DOHH2 (cell line): ENCODE data around the gene HNF4A.

Experiments
- H3F3A ChIP-seq: fragments of 200-600 bp; sonication (generic), shearing (Covaris generic); 2 replicates; pipeline ENCODE4 v1.6.0; 2016; ENCODE audit warnings: antibody characterized with exemption, mild to moderate bottlenecking; ENCODE audit not compliant: control insufficient read depth, insufficient read depth
- H3K27ac ChIP-seq: fragments of 200-600 bp; sonication (generic); 2 replicates; pipeline ENCODE4 v1.5.1; 2014; ENCODE audit warnings: low read depth, mild to moderate bottlenecking, low read length, moderate library complexity
- H3K27me3 ChIP-seq: fragments of 200-600 bp; sonication (generic); 2 replicates; pipeline ENCODE4 v1.6.1; 2014; ENCODE audit warnings: mild to moderate bottlenecking, low read length, mixed read lengths; ENCODE audit not compliant: control insufficient read depth
- H3K36me3 ChIP-seq: fragments of 200-600 bp; sonication (generic); 2 replicates; pipeline ENCODE4 v1.6.1; 2014; ENCODE audit warnings: mild to moderate bottlenecking, low read length, moderate library complexity, mixed read lengths; ENCODE audit not compliant: control insufficient read depth
- H3K4me1 ChIP-seq: fragments of 200-600 bp; sonication (generic); 2 replicates; pipeline ENCODE4 v1.6.1; 2014; ENCODE audit warnings: mild to moderate bottlenecking, low read length, mixed read lengths; ENCODE audit not compliant: control insufficient read depth
- H3K4me2 ChIP-seq: fragments of 200-600 bp; sonication (generic); 2 replicates; pipeline ENCODE4 v1.6.0; 2014; ENCODE audit warnings: mild to moderate bottlenecking, low read length, moderate library complexity
- H3K4me3 ChIP-seq: fragments of 200-600 bp; sonication (generic); 2 replicates; pipeline ENCODE4 v1.5.1; 2014; ENCODE audit warnings: mild to moderate bottlenecking, low read length, mixed read lengths
- H3K79me2 ChIP-seq: fragments of 200-600 bp; sonication (generic); 2 replicates; pipeline ENCODE4 v1.6.1; 2014; ENCODE audit warnings: mild to moderate bottlenecking, low read length, mixed read lengths; ENCODE audit not compliant: control insufficient read depth
- H3K9me2 ChIP-seq: fragments of 200-600 bp; sonication (generic); replicated peaks from 2 replicates; pipeline ENCODE4 v1.6.1; 2014; ENCODE audit warnings: mild to moderate bottlenecking, low read length, mixed read lengths; ENCODE audit not compliant: control insufficient read depth
- H3K9me3 ChIP-seq: fragments of 200-600 bp; sonication (generic); 2 replicates; pipeline ENCODE4 v1.6.1; 2014; ENCODE audit warnings: antibody characterized with exemption, low read length, mixed read lengths; ENCODE audit not compliant: control insufficient read depth, insufficient read depth
- H4K20me1 ChIP-seq: fragments of 200-600 bp; sonication (generic); 2 replicates; pipeline ENCODE4 v1.6.0; 2014; ENCODE audit warnings: low read depth, mild to moderate bottlenecking, antibody characterized with exemption, low read length, moderate library complexity; ENCODE audit not compliant: control insufficient read depth, insufficient read depth
- EZH2phosphoT487 ChIP-seq: fragments of 200-600 bp; sonication (generic); IDR thresholded peaks from 2 replicates; pipeline ENCODE4 v1.6.1; 2017; ENCODE audit warnings: borderline replicate concordance, mild to moderate bottlenecking, antibody characterized with exemption, low read length, moderate library complexity, mixed read lengths
- TF ChIP-seq, protein P1 (sequence below): fragments of 200-600 bp; sonication (generic); IDR thresholded peaks from one replicate; pipeline ENCODE4 v1.5.1; 2014; ENCODE audit warnings: antibody characterized with exemption, mild to moderate bottlenecking, low read depth, low read length; ENCODE audit not compliant: poor library complexity, severe bottlenecking

Gene HNF4A

DNA sequence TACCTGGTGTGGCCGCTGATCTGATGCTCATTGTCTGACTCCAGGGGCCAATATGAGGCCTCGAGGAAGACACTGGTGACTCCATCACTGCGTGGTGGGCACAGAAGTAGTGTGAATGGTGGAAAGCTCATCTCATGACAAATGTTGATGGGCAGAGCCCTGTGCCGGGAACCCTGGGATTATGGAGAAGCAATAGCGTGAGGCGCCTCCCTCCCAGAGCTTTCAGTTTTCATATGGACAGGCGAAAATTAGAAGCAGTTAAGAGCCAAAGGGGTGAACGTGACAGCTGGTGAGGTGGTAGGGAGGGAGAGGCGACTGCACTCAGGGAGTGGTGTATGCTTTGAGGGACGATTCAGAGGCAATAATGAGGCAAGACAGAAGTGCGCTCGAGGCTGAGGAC, 80.9 kb downstream of the HNF4A start:
- Histone ChIP-seq H3F3A (no peaks in the 10 kb centered on the region), H4K20me1 (no peaks in the 10 kb centered on the region), H3K36me3 (no peaks in the 10 kb centered on the region), H3K79me2 (no peaks in the 10 kb centered on the region), H3K4me2 (no peak overlapping the region), H3K9me2 (no peaks in the 10 kb centered on the region), H3K4me1 (no peaks in the 10 kb centered on the region), H3K27me3 (no peaks in the 10 kb centered on the region), H3K9me3 (no peaks in the 10 kb centered on the region), H3K4me3 (no peak overlapping the region), H3K27ac (no peak overlapping the region)
- TF ChIP-seq EZH2phosphoT487: no peak
- TF ChIP-seq, protein P1, sequence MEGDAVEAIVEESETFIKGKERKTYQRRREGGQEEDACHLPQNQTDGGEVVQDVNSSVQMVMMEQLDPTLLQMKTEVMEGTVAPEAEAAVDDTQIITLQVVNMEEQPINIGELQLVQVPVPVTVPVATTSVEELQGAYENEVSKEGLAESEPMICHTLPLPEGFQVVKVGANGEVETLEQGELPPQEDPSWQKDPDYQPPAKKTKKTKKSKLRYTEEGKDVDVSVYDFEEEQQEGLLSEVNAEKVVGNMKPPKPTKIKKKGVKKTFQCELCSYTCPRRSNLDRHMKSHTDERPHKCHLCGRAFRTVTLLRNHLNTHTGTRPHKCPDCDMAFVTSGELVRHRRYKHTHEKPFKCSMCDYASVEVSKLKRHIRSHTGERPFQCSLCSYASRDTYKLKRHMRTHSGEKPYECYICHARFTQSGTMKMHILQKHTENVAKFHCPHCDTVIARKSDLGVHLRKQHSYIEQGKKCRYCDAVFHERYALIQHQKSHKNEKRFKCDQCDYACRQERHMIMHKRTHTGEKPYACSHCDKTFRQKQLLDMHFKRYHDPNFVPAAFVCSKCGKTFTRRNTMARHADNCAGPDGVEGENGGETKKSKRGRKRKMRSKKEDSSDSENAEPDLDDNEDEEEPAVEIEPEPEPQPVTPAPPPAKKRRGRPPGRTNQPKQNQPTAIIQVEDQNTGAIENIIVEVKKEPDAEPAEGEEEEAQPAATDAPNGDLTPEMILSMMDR: no peak

DNA sequence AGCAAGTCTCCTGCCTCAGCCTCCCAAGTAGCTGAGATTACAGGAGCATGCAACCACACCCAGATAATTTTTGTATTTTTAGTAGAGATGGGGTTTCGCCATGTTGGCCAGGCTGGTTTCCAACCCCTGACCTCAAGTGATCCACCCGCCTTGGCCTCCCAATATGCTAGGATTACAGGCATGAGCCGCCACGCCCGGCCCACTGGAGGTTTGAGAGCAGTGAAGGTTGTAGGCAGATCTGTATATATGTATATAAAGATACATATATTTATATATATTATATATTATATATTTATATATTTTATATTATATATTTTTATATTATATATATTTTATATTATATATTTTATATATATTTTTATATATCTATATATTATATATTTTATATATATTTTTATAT, 82.0 kb downstream of the HNF4A start:
- no peaks in the 10 kb centered on the region for H4K20me1 ChIP-seq
- H3K4me1 ChIP-seq: no peaks in the 10 kb centered on the region
- no peaks in the 10 kb centered on the region for H3F3A ChIP-seq
- no peaks in the 10 kb centered on the region for H3K36me3 ChIP-seq
- no peaks in the 10 kb centered on the region for H3K79me2 ChIP-seq
- H3K27ac ChIP-seq: no peak overlapping the region
- H3K4me3 ChIP-seq: no peak overlapping the region
- H3K9me3 ChIP-seq: no peaks in the 10 kb centered on the region
- no peaks in the 10 kb centered on the region for H3K27me3 ChIP-seq
- TF ChIP-seq, protein P1: no peak
- TF ChIP-seq EZH2phosphoT487: no peak
- no peaks in the 10 kb centered on the region for H3K9me2 ChIP-seq
- H3K4me2 ChIP-seq: no peak overlapping the region

DNA sequence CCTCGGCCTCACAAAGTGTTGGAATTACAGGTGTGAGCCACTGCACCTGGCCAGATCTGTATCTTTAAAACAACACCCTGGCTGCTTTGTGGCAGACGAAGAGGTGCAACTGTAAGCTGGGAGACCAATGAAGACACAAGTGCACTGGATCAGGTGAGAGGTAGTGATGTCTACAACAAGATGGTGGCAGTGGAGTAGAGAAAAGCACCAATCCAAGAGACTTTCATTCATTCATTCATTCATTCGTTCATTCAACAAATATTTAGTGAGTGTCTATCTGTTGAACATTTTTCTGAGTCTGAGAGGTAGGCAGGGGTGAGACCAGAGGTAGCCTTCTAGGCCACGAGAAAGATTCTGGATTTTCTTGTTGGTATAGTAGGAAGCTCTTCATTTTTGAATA, 83.3 kb downstream of the HNF4A start:
- Histone ChIP-seq H3K27me3 (no peaks in the 10 kb centered on the region), H3K9me3 (no peaks in the 10 kb centered on the region), H3K27ac (no peak overlapping the region), H3K9me2 (no peaks in the 10 kb centered on the region), H3K4me3 (no peak overlapping the region), H3K4me2 (no peak overlapping the region), H3K4me1 (no peaks in the 10 kb centered on the region), H3F3A (no peaks in the 10 kb centered on the region), H4K20me1 (no peaks in the 10 kb centered on the region), H3K36me3 (no peaks in the 10 kb centered on the region), H3K79me2 (no peaks in the 10 kb centered on the region)
- no peak for TF ChIP-seq EZH2phosphoT487
- TF ChIP-seq, protein P1: no peak

DNA sequence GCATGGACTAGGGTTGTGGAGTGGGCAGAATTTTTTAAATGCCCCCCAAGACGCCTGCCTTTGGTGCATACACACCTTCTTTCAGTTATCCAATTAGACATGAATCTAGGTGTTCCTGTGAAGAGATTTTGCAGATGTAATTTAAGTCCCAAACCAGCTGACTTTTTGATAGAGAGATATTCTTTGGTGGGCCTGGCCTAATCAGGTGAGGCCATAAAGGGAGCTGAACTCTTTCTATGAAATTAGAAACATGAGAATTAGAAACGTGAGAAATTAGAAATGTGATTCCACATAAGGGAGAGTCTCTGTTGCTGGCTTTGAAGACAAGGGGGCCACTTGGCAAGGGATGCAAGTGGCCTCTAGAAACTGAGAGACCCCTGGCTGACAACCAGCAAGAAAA, 83.8 kb downstream of the HNF4A start:
- no peaks in the 10 kb centered on the region for H3K79me2 ChIP-seq
- H3K9me3 ChIP-seq: no peaks in the 10 kb centered on the region
- no peaks in the 10 kb centered on the region for H4K20me1 ChIP-seq
- H3K27ac ChIP-seq: no peak overlapping the region
- H3K27me3 ChIP-seq: no peaks in the 10 kb centered on the region
- H3K4me3 ChIP-seq: no peak overlapping the region
- H3K4me2 ChIP-seq: no peak overlapping the region
- H3F3A ChIP-seq: no peaks in the 10 kb centered on the region
- no peaks in the 10 kb centered on the region for H3K36me3 ChIP-seq
- H3K9me2 ChIP-seq: no peaks in the 10 kb centered on the region
- no peaks in the 10 kb centered on the region for H3K4me1 ChIP-seq
- TF ChIP-seq EZH2phosphoT487: no peak
- TF ChIP-seq, protein P1: no peak
